Subcutaneous adipose tissue (tissue), 4 donors: Measurements from ENCODE around the gene WFDC5. TPM values are rescaled to one million over a fixed set of nuclear protein-coding genes. Genes with fewer than 3 reads are reported as not detected.

ENCODE experiments used
- total RNA-seq, 4 donors: library from RNA; depleted of rRNA; stranded (reverse); fragments of >200 nt; gene quantifications; one replicate each; pipeline ENCODE4 v1.1.0, GENCODE V29; 2016
- TF ChIP-seq, protein P1 (sequence below): fragments of 450-650 bp; IDR thresholded peaks from one replicate; pipeline ENCODE4 v1.5.1; 2016; ENCODE audit warnings: low read depth, mild to moderate bottlenecking, control low read depth, antibody characterized with exemption, moderate library complexity

WFDC5 gene
- total RNA-seq, 4 donors from 2014 or later = not detected

GRCh38 chr20:45112754-45113153 lies 2.2 kb downstream of the WFDC5 start:
- TF ChIP-seq, protein P1, sequence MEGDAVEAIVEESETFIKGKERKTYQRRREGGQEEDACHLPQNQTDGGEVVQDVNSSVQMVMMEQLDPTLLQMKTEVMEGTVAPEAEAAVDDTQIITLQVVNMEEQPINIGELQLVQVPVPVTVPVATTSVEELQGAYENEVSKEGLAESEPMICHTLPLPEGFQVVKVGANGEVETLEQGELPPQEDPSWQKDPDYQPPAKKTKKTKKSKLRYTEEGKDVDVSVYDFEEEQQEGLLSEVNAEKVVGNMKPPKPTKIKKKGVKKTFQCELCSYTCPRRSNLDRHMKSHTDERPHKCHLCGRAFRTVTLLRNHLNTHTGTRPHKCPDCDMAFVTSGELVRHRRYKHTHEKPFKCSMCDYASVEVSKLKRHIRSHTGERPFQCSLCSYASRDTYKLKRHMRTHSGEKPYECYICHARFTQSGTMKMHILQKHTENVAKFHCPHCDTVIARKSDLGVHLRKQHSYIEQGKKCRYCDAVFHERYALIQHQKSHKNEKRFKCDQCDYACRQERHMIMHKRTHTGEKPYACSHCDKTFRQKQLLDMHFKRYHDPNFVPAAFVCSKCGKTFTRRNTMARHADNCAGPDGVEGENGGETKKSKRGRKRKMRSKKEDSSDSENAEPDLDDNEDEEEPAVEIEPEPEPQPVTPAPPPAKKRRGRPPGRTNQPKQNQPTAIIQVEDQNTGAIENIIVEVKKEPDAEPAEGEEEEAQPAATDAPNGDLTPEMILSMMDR = no peak

DNA sequence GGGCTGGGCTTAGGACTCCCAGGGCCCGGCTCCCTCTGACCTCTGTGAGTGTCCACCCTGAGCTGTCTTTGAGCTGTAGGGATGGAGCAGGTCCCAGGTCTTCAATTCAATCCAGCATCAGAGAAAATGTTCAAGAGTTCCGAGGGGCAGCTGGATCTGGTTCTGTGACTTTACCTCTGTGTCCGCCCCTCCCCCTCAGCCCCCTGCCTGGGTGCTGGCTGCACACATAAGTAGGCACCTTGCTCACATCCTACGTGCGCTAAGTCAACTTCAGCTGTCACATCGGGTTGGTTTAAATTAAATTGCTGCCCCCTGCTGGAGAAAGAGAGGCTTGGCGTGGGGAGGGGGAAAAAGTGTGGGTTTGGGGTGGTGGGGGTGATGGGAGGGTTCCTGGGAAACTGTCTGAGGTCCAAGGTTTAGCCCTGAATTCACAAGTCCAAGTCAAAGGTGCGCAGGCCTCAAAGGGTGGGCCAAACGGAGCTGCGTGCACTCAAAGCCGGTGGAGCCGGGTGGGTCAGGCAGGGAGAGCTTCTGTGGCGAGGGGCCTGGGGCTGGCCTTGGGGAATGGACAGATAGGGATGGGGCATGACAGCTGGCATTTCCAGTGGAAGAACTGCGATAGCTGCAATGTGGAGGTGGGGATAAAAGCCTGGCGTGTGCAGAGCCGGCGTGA lies 3.0 kb downstream of the WFDC5 start:
- TF ChIP-seq, protein P1 = no peak

DNA sequence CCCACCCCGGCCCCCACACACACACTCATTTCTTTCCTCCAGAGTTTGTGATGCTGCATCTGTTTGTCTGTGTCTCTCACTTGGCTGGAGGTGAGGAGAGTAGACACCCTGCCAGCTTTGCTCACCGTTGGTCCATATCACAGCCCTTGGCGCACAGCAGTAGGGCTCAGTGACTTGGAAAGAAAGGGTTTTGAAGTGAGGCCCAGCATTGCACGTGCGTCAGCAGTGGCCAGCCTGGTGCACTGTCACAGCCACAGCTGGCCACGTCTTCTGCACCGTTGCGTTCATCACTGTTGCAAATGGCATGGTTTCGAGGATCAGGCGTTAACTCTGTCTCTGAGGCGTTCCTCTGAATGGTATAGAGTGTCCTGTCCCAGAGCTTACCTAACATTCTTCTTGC lies 3.7 kb downstream of the WFDC5 start:
- TF ChIP-seq, protein P1 = no peak

DNA sequence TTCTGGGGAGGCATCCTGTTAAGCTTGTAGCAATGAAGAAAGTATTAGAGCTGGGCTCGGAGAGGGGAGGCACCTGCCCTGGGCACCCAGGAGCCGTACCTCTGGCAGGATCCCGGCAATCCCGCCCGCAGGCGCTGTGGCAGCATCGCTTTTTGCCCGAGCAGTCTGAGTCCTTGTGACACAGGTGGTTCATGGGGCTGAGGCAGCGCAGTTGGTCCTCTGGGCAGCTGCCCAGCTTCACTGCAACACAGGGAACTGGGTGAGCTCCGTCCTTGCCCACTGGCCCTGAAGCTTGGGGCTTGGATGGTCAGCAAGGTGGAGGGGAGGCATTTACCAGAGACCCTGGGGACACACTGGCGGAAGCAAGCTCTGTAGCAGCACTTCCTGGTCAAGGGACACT lies 4.7 kb downstream of the WFDC5 start:
- TF ChIP-seq, protein P1 = no peak

GRCh38 chr20:45109634-45110033 lies 5.3 kb downstream of the WFDC5 start:
- TF ChIP-seq, protein P1 = no peak

DNA sequence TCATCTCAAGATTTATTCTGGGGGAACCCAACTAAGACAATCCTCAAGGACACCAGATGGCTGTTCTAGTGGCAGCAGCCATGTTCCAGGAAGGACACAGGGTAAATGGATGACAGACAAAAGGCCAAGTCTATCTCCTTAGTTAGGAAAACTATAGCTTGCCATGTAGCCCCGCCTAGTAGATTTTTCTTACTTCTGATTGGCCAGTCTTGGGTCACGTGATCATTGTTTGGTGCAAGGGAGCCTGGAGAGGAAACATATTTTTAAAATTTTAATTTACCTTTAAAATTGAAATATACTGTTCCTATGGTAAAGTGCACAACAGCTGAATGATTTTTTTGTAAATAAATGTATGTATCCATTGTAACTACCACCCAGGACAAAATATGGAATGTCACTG lies 9.7 kb downstream of the WFDC5 start:
- TF ChIP-seq, protein P1 = no peak

DNA sequence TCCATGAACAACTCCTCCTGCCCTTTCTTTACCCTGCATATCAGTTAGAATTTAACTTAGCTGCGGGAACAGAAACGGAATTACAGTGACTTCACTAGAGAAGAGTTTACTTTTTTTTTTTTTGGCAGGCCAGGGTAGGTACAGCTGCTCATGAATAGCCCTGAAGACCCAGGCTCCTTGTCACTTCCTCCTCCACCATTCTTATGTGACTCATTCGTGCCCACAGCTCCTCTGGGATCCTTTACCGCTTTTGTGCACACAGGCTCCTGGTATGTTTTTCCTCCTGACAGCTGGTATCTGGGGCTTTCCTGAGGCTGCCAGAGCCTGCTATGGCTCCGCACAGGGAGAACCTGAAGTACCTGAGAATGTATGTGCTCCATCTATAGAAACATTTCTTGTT lies 10.2 kb downstream of the WFDC5 start:
- TF ChIP-seq, protein P1 = no peak
